ENCODE results near the gene GHRL.

GHRL gene

DNA sequence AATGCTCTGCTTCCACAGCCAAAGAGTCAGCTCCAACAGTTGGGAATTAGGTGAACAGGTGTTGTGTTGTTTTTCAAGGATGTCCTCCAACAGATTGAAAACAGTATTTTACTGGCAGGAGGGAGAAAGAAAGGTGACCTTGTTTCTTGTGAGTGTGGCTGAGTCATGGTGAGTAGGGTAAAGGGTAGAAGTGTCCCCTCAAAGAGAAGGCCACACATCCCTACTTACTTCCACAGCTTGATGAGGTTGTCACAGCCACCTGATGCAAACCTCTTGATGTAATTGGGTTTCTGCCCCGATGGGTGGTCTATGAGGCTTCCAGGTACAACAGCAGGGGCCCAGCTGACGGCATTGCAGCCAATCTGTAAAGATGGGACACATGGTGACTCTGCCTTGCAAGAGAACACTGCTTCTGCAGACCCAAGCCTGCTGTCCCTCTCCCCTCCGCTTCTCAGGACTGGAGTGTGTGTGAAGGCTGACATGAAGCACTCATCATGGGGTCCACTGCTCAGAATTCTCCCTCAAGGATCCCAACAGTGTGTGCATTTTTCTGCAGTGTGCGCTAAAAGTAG is 12.7 kb upstream of the GHRL start:
- H3K9me3 ChIP-seq (ENCODE audit: control insufficient read depth, low read length) = no peaks in the 10 kb centered on the region
- H3K9ac ChIP-seq = no peak overlapping the region
- H3K4me3 ChIP-seq (ENCODE audit: low read depth, low read length) = no peak overlapping the region
- no peak overlapping the region for H3K27ac ChIP-seq
- no peaks in the 10 kb centered on the region for H3K27me3 ChIP-seq (ENCODE audit: control insufficient read depth, insufficient read depth, low read length)
- TF ChIP-seq, protein P1, sequence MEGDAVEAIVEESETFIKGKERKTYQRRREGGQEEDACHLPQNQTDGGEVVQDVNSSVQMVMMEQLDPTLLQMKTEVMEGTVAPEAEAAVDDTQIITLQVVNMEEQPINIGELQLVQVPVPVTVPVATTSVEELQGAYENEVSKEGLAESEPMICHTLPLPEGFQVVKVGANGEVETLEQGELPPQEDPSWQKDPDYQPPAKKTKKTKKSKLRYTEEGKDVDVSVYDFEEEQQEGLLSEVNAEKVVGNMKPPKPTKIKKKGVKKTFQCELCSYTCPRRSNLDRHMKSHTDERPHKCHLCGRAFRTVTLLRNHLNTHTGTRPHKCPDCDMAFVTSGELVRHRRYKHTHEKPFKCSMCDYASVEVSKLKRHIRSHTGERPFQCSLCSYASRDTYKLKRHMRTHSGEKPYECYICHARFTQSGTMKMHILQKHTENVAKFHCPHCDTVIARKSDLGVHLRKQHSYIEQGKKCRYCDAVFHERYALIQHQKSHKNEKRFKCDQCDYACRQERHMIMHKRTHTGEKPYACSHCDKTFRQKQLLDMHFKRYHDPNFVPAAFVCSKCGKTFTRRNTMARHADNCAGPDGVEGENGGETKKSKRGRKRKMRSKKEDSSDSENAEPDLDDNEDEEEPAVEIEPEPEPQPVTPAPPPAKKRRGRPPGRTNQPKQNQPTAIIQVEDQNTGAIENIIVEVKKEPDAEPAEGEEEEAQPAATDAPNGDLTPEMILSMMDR (IDR thresholded peaks at IDR 0.05) = no peak
- H3K4me2 ChIP-seq (ENCODE audit: low read length) = no peak overlapping the region
- no peak overlapping the region for H2AFZ ChIP-seq
- peaks cover 2% of the 10 kb centered on the region for H3K4me1 ChIP-seq
- H3K79me2 ChIP-seq = peaks cover 5% of the 10 kb centered on the region
- no peaks in the 10 kb centered on the region for H3K36me3 ChIP-seq (ENCODE audit: control insufficient read depth, insufficient read depth, low read length)

DNA sequence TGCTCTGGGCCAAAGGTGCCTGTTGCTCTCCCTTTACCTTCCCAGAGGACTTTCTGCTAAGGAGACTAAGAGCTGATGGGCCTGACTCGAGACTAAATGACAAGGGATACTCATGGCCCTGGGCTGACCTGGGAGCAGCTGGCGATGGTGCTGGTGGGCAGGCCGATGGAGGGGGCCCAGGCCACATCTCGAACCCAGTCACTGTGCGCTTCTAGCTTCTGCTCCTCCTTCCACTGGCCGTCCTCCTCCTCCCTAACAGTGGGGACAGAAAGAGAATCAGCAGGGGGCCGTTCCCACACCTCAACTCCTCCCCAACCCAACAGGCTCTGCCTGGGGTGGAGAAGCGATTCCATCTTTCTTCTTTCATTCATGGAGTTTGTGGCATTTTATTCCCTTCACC is 12.2 kb upstream of the GHRL start:
- no peaks in the 10 kb centered on the region for H3K36me3 ChIP-seq (ENCODE audit: control insufficient read depth, insufficient read depth, low read length)
- H3K4me3 ChIP-seq (ENCODE audit: low read depth, low read length) = no peak overlapping the region
- H3K9ac ChIP-seq = no peak overlapping the region
- no peaks in the 10 kb centered on the region for H3K9me3 ChIP-seq (ENCODE audit: control insufficient read depth, low read length)
- peaks cover 2% of the 10 kb centered on the region for H3K4me1 ChIP-seq
- TF ChIP-seq, protein P1 (IDR thresholded peaks at IDR 0.05) = no peak
- no peaks in the 10 kb centered on the region for H3K27me3 ChIP-seq (ENCODE audit: control insufficient read depth, insufficient read depth, low read length)
- H2AFZ ChIP-seq = no peak overlapping the region
- H3K4me2 ChIP-seq (ENCODE audit: low read length) = no peak overlapping the region
- peaks cover 5% of the 10 kb centered on the region for H3K79me2 ChIP-seq
- H3K27ac ChIP-seq = no peak overlapping the region

- H3K4me1 ChIP-seq = no peaks in the 10 kb centered on the region
Observed at GRCh38 chr3:10303785-10304184, 11.0 kb upstream of the GHRL start.

DNA sequence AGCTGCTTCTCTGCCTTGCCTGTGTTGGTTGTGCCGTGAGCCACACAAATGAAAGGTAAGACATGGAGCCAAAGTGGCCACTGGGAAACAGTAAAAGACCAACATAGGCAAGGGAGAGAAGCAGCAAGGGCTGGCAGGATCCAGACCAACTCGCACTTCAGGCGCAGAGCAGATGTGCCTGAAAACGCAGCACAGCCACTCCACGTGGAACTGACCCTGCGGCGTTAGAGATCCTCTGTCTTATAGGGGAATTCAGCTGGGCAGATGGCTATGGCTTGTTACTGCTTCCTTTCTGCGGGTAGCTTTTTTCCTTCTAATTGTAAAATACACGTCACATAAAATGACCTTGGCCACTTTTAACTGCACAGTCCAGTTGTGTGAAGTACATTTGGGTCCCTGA is 10.4 kb upstream of the GHRL start:
- Histone ChIP-seq H3K27ac (no peak overlapping the region), H2AFZ (no peak overlapping the region), H3K4me1 (no peaks in the 10 kb centered on the region), H3K79me2 (peaks cover 5% of the 10 kb centered on the region), H3K27me3 (ENCODE audit: control insufficient read depth, insufficient read depth, low read length) (no peaks in the 10 kb centered on the region), H3K4me2 (ENCODE audit: low read length) (no peak overlapping the region), H3K9ac (no peak overlapping the region), H3K36me3 (ENCODE audit: control insufficient read depth, insufficient read depth, low read length) (no peaks in the 10 kb centered on the region), H3K9me3 (ENCODE audit: control insufficient read depth, low read length) (no peaks in the 10 kb centered on the region), H3K4me3 (ENCODE audit: low read depth, low read length) (no peak overlapping the region)
- TF ChIP-seq, protein P1 (IDR thresholded peaks at IDR 0.05) = no peak

More at GRCh38 chr3:10303785-10304184, 11.0 kb upstream of the GHRL start:
- H3K36me3 ChIP-seq (ENCODE audit: control insufficient read depth, insufficient read depth, low read length) = no peaks in the 10 kb centered on the region
- H3K9ac ChIP-seq = no peak overlapping the region
- H3K79me2 ChIP-seq = peaks cover 5% of the 10 kb centered on the region
- TF ChIP-seq, protein P1 (IDR thresholded peaks at IDR 0.05) = no peak
- H3K4me2 ChIP-seq (ENCODE audit: low read length) = no peak overlapping the region
- H3K4me3 ChIP-seq (ENCODE audit: low read depth, low read length) = no peak overlapping the region
- no peaks in the 10 kb centered on the region for H3K9me3 ChIP-seq (ENCODE audit: control insufficient read depth, low read length)
- no peaks in the 10 kb centered on the region for H3K27me3 ChIP-seq (ENCODE audit: control insufficient read depth, insufficient read depth, low read length)
- no peak overlapping the region for H2AFZ ChIP-seq
- no peak overlapping the region for H3K27ac ChIP-seq

DNA sequence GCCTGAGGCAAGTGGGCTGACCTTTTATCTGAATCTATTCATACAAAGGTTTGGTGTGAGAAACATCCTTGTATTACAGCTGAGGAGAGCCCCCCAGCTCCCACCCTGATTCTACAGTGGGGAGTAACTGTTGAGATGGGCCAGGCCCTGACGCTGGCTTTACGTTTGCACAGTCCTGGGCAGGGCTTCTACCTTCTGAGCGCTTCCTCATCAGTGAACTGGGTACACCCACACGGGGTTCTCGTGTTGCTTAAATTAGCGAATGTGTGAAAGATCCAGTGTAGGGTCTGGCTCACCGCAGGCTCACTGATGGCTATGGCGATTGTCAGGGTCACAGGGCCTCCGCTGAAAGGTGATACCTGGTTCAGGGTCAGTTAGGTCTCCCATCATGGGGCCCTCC is 7.3 kb upstream of the GHRL start:
- no peaks in the 10 kb centered on the region for H3K79me2 ChIP-seq
- no peaks in the 10 kb centered on the region for H3K36me3 ChIP-seq (ENCODE audit: control insufficient read depth, insufficient read depth, low read length)
- TF ChIP-seq, protein P1 (IDR thresholded peaks at IDR 0.05) = no peak
- no peaks in the 10 kb centered on the region for H3K4me1 ChIP-seq
- no peak overlapping the region for H2AFZ ChIP-seq
- no peak overlapping the region for H3K9ac ChIP-seq
- no peaks in the 10 kb centered on the region for H3K9me3 ChIP-seq (ENCODE audit: control insufficient read depth, low read length)
- no peaks in the 10 kb centered on the region for H3K27me3 ChIP-seq (ENCODE audit: control insufficient read depth, insufficient read depth, low read length)
- H3K4me2 ChIP-seq (ENCODE audit: low read length) = no peak overlapping the region
- no peak overlapping the region for H3K27ac ChIP-seq
- H3K4me3 ChIP-seq (ENCODE audit: low read depth, low read length) = no peak overlapping the region
